Neuronal stem cell (in vitro differentiated cells): ENCODE data around the gene ZNF750.

ENCODE experiments used
- DNase-seq: peaks from one replicate; pipeline ENCODE4 v3.0.0-alpha.2; 2013; ENCODE audit warnings: low spot score
- H2AFZ ChIP-seq: one replicate; pipeline ENCODE4 v1.6.1; 2013; ENCODE audit warnings: mild to moderate bottlenecking, low read length, inconsistent platforms
- H2AK5ac ChIP-seq: 2 replicates; pipeline ENCODE4 v1.6.1; 2013; ENCODE audit warnings: low read depth, mild to moderate bottlenecking, inconsistent platforms, low read length, moderate library complexity, mixed read lengths
- H2BK120ac ChIP-seq: 2 replicates; pipeline ENCODE4 v1.6.1; 2013; ENCODE audit warnings: low read depth, mild to moderate bottlenecking, inconsistent platforms, low read length, moderate library complexity, mixed read lengths
- H2BK12ac ChIP-seq: one replicate; pipeline ENCODE4 v1.6.1; 2013; ENCODE audit warnings: low read length, inconsistent platforms
- H2BK15ac ChIP-seq: 2 replicates; pipeline ENCODE4 v1.6.1; 2013; ENCODE audit warnings: mild to moderate bottlenecking, low read length, inconsistent platforms, mixed read lengths
- H2BK5ac ChIP-seq: one replicate; pipeline ENCODE4 v1.6.1; 2013; ENCODE audit warnings: inconsistent platforms, mild to moderate bottlenecking, low read length, moderate library complexity
- H3K14ac ChIP-seq: one replicate; pipeline ENCODE4 v1.6.1; 2013; ENCODE audit warnings: low read length, inconsistent platforms
- H3K18ac ChIP-seq: 2 replicates; pipeline ENCODE4 v1.6.1; 2013; ENCODE audit warnings: low read length, inconsistent platforms
- H3K23ac ChIP-seq: 2 replicates; pipeline ENCODE4 v1.6.1; 2013; ENCODE audit warnings: low read depth, mild to moderate bottlenecking, mixed read lengths, low read length, inconsistent platforms; ENCODE audit not compliant: poor library complexity
- H3K27ac ChIP-seq: replicated peaks from 3 replicates; pipeline ENCODE4 v1.5.1; 2013; ENCODE audit warnings: low read length, inconsistent platforms
- H3K27me3 ChIP-seq, 3 experiments: 2 replicates each; pipeline ENCODE4 v1.6.1; 2013; ENCODE audit warnings: low read length in 3 of 3, mild to moderate bottlenecking in 2 of 3, inconsistent platforms in 1 of 3, low read depth in 1 of 3, mixed read lengths in 1 of 3, moderate library complexity in 1 of 3; ENCODE audit not compliant: control insufficient read depth in 3 of 3, insufficient read depth in 3 of 3
- H3K36me3 ChIP-seq, 2 donors: replicated peaks in 1 of 2; 2 replicates each; pipeline ENCODE4 v1.6.1; 2013; ENCODE audit warnings: low read length in 2 of 2; ENCODE audit not compliant: control insufficient read depth in 2 of 2, insufficient read depth in 2 of 2
- H3K4ac ChIP-seq: 2 replicates; pipeline ENCODE4 v1.6.1; 2013; ENCODE audit warnings: inconsistent platforms, mild to moderate bottlenecking, low read length, moderate library complexity
- H3K4me1 ChIP-seq, 2 donors: 1 replicate in 1 of 2; 2 replicates in 1 of 2; pipeline ENCODE4 v1.6.1; 2013; ENCODE audit warnings: low read length in 2 of 2, low read depth in 1 of 2; ENCODE audit not compliant: control insufficient read depth in 2 of 2, insufficient read depth in 1 of 2
- H3K4me2 ChIP-seq: one replicate; pipeline ENCODE4 v1.6.1; 2013; ENCODE audit warnings: mild to moderate bottlenecking, low read length, inconsistent platforms; ENCODE audit not compliant: insufficient read depth, poor library complexity, severe bottlenecking
- H3K4me3 ChIP-seq, 2 donors: 2 replicates each; pipeline ENCODE4 v1.5.1; 2013; ENCODE audit warnings: low read length in 2 of 2, mild to moderate bottlenecking in 2 of 2, inconsistent platforms in 1 of 2, moderate library complexity in 1 of 2
- H3K79me1 ChIP-seq: one replicate; pipeline ENCODE4 v1.6.1; 2013; ENCODE audit warnings: low read depth, mild to moderate bottlenecking, inconsistent platforms, low read length, moderate library complexity
- H3K9ac ChIP-seq: one replicate; pipeline ENCODE4 v1.6.1; 2013; ENCODE audit warnings: mild to moderate bottlenecking, low read depth, low read length, inconsistent platforms; ENCODE audit not compliant: poor library complexity
- H3K9me3 ChIP-seq, 2 donors: replicated peaks in 1 of 2; 2 replicates each; pipeline versions ENCODE3 to v1.6.1; 2013; ENCODE audit warnings: low read length in 2 of 2, mild to moderate bottlenecking in 2 of 2, inconsistent platforms in 1 of 2, low read depth in 1 of 2, mixed read lengths in 1 of 2, moderate library complexity in 1 of 2; ENCODE audit not compliant: control insufficient read depth in 2 of 2, insufficient read depth in 1 of 2
- H4K8ac ChIP-seq: one replicate; pipeline ENCODE4 v1.6.1; 2013; ENCODE audit warnings: low read depth, mild to moderate bottlenecking, inconsistent platforms, low read length, moderate library complexity
- H4K91ac ChIP-seq: one replicate; pipeline ENCODE4 v1.6.1; 2013; ENCODE audit warnings: low read length, low read depth, mild to moderate bottlenecking, inconsistent platforms; ENCODE audit not compliant: poor library complexity
- WGBS, 2 donors: extraction: QIAGEN DNeasy Blood & Tissue Kit; methylation state at CpG; one replicate each; pipeline ENCODE4 v1.1.7; 2013; ENCODE audit warnings: missing lambda C conversion rate in 2 of 2, mixed read lengths in 1 of 2; ENCODE audit not compliant: insufficient read length in 2 of 2, insufficient replicate concordance in 1 of 2; ENCODE audit errors: extremely low coverage in 2 of 2; 5-methylcytosine and 5-hydroxymethylcytosine counted together

Gene ZNF750

DNA sequence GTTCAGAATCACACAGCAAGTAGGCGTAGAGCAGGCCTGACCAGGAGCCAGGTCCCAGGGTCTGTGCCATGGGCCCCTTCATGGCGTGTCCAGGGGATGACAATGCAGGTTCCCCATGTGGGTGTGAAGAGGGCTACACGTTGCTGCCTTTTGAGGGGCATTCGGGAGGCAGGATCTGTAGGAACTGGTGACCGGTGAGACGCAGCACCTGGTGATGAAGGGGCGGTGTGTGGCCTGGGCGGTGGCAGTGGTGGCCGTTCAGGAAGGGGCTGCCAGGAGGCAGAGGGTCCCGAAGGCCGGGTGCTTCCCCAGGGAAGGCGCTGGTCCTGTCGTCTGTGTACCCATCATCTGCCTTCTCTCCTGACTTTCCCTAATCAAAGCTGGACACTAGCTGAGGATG is 34.6 kb downstream of the ZNF750 start:
- no CpG with 5 or more reads among the region's 13 CpGs for WGBS, 2 donors
- no peak for DNase-seq
- H3K79me1 ChIP-seq: peaks cover 32% of the 10 kb centered on the region

DNA sequence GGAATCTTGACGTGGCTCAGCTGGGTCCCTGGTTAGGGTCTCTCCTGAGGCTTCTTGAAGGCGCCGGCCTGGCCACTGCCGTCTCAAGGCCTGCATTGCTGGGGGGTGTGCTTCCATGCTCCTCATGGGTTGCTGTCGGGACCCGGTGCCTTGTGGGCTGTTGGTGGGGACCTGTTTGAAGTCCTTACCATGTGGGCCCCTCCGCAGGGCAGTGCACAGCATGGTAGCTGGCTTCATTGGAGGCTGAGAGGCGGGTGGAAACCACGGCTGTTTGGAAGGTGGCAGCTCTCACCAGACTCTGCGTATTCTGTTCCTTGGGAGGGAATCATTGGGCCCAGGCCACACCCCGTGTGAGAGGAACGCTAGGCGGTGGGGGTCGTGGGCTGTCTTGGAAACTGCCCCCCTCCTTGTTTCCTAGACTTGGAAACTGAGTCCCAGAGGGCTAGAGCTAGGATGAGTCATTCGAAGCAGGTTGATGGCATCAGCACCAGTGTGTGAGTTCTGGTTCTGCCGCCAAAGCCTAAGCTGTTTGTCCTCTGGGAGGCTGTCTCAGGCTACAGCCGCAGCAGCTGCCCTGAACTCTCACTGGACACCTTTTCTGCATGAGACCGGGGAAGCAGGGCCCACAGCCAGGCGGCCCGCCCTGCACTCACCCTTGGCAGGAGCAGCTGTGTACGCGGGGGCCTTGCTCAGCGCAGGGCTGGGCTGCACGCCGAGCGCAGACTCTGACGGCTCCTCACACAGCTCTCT is 35.2 kb downstream of the ZNF750 start:
- H3K4ac ChIP-seq: no peak overlapping the region
- H2BK15ac ChIP-seq: no peak overlapping the region
- no peak for DNase-seq
- peaks cover 0 to 4% of the 10 kb centered on the region in 2 donors for H3K4me1 ChIP-seq
- no CpG with 5 or more reads among the region's 27 CpGs for WGBS, 2 donors
- no peak overlapping the region for H2BK12ac ChIP-seq
- H3K9me3 ChIP-seq: peaks cover 15 to 18% of the 10 kb centered on the region in 2 donors
- peaks cover 0 to 2% (median 0%) of the 10 kb centered on the region in 3 experiments for H3K27me3 ChIP-seq
- no peak overlapping the region for H3K4me2 ChIP-seq
- no peak overlapping the region for H4K8ac ChIP-seq
- peak overlapping the region in 1 of 2 donors; percentile 12 for H3K4me3 ChIP-seq
- no peak overlapping the region for H2BK120ac ChIP-seq
- H3K18ac ChIP-seq: no peak overlapping the region
- no peak overlapping the region for H3K14ac ChIP-seq
- H2BK5ac ChIP-seq: peak overlapping the region; percentile 35
- H3K27ac ChIP-seq: no peak overlapping the region
- no peak overlapping the region for H3K23ac ChIP-seq
- H3K79me1 ChIP-seq: peaks cover 36% of the 10 kb centered on the region
- H2AFZ ChIP-seq: no peak overlapping the region
- H2AK5ac ChIP-seq: no peak overlapping the region
- no peak overlapping the region for H4K91ac ChIP-seq
- H3K36me3 ChIP-seq: peaks cover 43 to 78% of the 10 kb centered on the region in 2 donors
- H3K9ac ChIP-seq: peak overlapping the region; percentile 60

More for the DNA sequence above, 34.6 kb downstream of the ZNF750 start:
- Histone ChIP-seq H2BK12ac (no peak overlapping the region), H2BK5ac (peak overlapping the region; percentile 35), H3K14ac (no peak overlapping the region), H3K4ac (no peak overlapping the region), H3K36me3 (peaks cover 40 to 78% of the 10 kb centered on the region in 2 donors), H3K23ac (no peak overlapping the region), H2BK120ac (no peak overlapping the region), H3K4me3 (peak overlapping the region in 1 of 2 donors; percentile 12), H2BK15ac (no peak overlapping the region), H3K18ac (no peak overlapping the region), H3K9me3 (peaks cover 13 to 15% of the 10 kb centered on the region in 2 donors), H2AFZ (no peak overlapping the region), H3K27ac (no peak overlapping the region), H2AK5ac (no peak overlapping the region), H3K4me1 (peaks cover 0 to 4% of the 10 kb centered on the region in 2 donors), H4K91ac (no peak overlapping the region), H4K8ac (no peak overlapping the region), H3K9ac (no peak overlapping the region), H3K27me3 (peaks cover 0 to 2% (median 0%) of the 10 kb centered on the region in 3 experiments), H3K4me2 (no peak overlapping the region)

- WGBS, 2 donors: no CpG with 5 or more reads among the region's 15 CpGs
- Histone ChIP-seq H3K27ac (no peak overlapping the region), H2BK120ac (no peak overlapping the region), H2AFZ (no peak overlapping the region), H3K27me3 (peaks cover 0 to 2% (median 0%) of the 10 kb centered on the region in 3 experiments), H3K4me1 (peaks cover 0 to 4% of the 10 kb centered on the region in 2 donors), H3K9me3 (peaks cover 15 to 18% of the 10 kb centered on the region in 2 donors), H2BK12ac (no peak overlapping the region), H4K91ac (no peak overlapping the region), H3K36me3 (peaks cover 40 to 76% of the 10 kb centered on the region in 2 donors), H3K4me3 (no peak overlapping the region), H3K79me1 (peaks cover 34% of the 10 kb centered on the region), H3K4ac (no peak overlapping the region), H3K4me2 (no peak overlapping the region), H2AK5ac (no peak overlapping the region), H3K18ac (peak overlapping the region; percentile 57), H3K23ac (peak overlapping the region; percentile 55), H3K9ac (no peak overlapping the region), H2BK15ac (no peak overlapping the region), H2BK5ac (no peak overlapping the region), H3K14ac (no peak overlapping the region), H4K8ac (no peak overlapping the region)
- no peak for DNase-seq
These were observed 36.2 kb downstream of the ZNF750 start for GRCh38 chr17:82803606-82804005.

GRCh38 chr17:82803185-82803584 is 36.6 kb downstream of the ZNF750 start:
- peaks cover 0 to 2% (median 0%) of the 10 kb centered on the region in 3 experiments for H3K27me3 ChIP-seq
- no peak overlapping the region for H3K4me3 ChIP-seq
- H2BK120ac ChIP-seq: no peak overlapping the region
- no peak overlapping the region for H4K8ac ChIP-seq
- H3K9ac ChIP-seq: no peak overlapping the region
- no peak overlapping the region for H3K4me2 ChIP-seq
- no peak overlapping the region for H4K91ac ChIP-seq
- no peak for DNase-seq
- H3K18ac ChIP-seq: peak overlapping the region; percentile 57
- peaks cover 15 to 18% of the 10 kb centered on the region in 2 donors for H3K9me3 ChIP-seq
- H2AFZ ChIP-seq: no peak overlapping the region
- no peak overlapping the region for H2AK5ac ChIP-seq
- H3K4me1 ChIP-seq: peaks cover 0 to 4% of the 10 kb centered on the region in 2 donors
- H3K14ac ChIP-seq: no peak overlapping the region
- H3K4ac ChIP-seq: no peak overlapping the region
- no peak overlapping the region for H2BK15ac ChIP-seq
- H3K36me3 ChIP-seq: peaks cover 39 to 78% of the 10 kb centered on the region in 2 donors
- H2BK5ac ChIP-seq: no peak overlapping the region
- no peak overlapping the region for H2BK12ac ChIP-seq
- peak overlapping the region; percentile 55 for H3K23ac ChIP-seq
- peaks cover 31% of the 10 kb centered on the region for H3K79me1 ChIP-seq
- no peak overlapping the region for H3K27ac ChIP-seq
- WGBS, 2 donors: no CpG with 5 or more reads among the region's 9 CpGs
